Caco-2 (cell line): ENCODE data around the gene RAB40A. TPM values are rescaled to one million over a fixed set of nuclear protein-coding genes. Genes with fewer than 3 reads are reported as not detected.
"Not testable (repeated sequence)": the region's sequence is repeated elsewhere in the genome, so short reads cannot be mapped to it uniquely, and the experiment has no call there.

Experiments
- BruUV-seq: library from RNA; stranded (reverse); fragments of 400-500 nt; replicated peaks from 2 replicates; lab custom pipeline; 2021; lab: Mats Ljungman, UMichigan
- CTCF ChIA-PET: fragments of 300-600 bp; sonication (Branson Sonifier 250); formaldehyde crosslinking; loops from one replicate; lab custom pipeline; 2022; ENCODE audit warnings: antibody characterized with exemption; lab: Charles Lee
- POLR2A ChIA-PET: fragments of 300-600 bp; sonication (Branson Sonifier 250); formaldehyde crosslinking; loops from one replicate; lab custom pipeline; 2022; ENCODE audit warnings: antibody characterized with exemption; lab: Charles Lee
- DNase-seq, 2 experiments: peaks; one replicate each; pipeline versions ENCODE4 v3.0.0 to v3.0.0-alpha.2; 2020 to 2022
- H3K27me3 ChIP-seq: replicated peaks from 2 replicates; pipeline ENCODE4 v1.6.0; 2011; ENCODE audit warnings: low read length; ENCODE audit not compliant: control insufficient read depth, insufficient read depth
- H3K36me3 ChIP-seq: 2 replicates; pipeline ENCODE4 v1.5.1; 2011; ENCODE audit warnings: low read length; ENCODE audit not compliant: control insufficient read depth, insufficient read depth
- H3K4me1 ChIP-seq: fragments of 250-450 bp; sonication (Bioruptor Pico); 2 replicates; pipeline ENCODE4 v1.5.1; 2020; ENCODE audit warnings: mild to moderate bottlenecking
- H3K4me3 ChIP-seq: 2 replicates; pipeline ENCODE4 v1.5.1; 2011; ENCODE audit warnings: low read depth, mild to moderate bottlenecking, control low read depth, low read length
- H3K9me3 ChIP-seq: fragments of 250-450 bp; sonication (Bioruptor Pico); 2 replicates; pipeline ENCODE4 v1.5.1; 2020; ENCODE audit warnings: mild to moderate bottlenecking, moderate library complexity
- H3K27ac Mint-ChIP-seq: one replicate; pipeline ENCODE4 v1.8.0; 2022; ENCODE audit warnings: mixed read lengths; ENCODE audit not compliant: unreplicated experiment
- H3K27me3 Mint-ChIP-seq: one replicate; pipeline ENCODE4 v1.8.0; 2022; ENCODE audit warnings: mixed read lengths; ENCODE audit not compliant: insufficient read depth, unreplicated experiment
- H3K36me3 Mint-ChIP-seq: one replicate; pipeline ENCODE4 v1.8.0; 2022; ENCODE audit warnings: mild to moderate bottlenecking, mixed read lengths; ENCODE audit not compliant: insufficient read depth, unreplicated experiment
- H3K4me1 Mint-ChIP-seq: one replicate; pipeline ENCODE4 v1.8.0; 2022; ENCODE audit warnings: low read depth, mixed read lengths; ENCODE audit not compliant: unreplicated experiment
- H3K4me3 Mint-ChIP-seq: one replicate; pipeline ENCODE4 v1.8.0; 2022; ENCODE audit warnings: mild to moderate bottlenecking, moderate library complexity, mixed read lengths; ENCODE audit not compliant: unreplicated experiment
- H3K9me3 Mint-ChIP-seq: one replicate; pipeline ENCODE4 v1.8.0; 2022; ENCODE audit warnings: mixed read lengths; ENCODE audit not compliant: unreplicated experiment
- intact Hi-C: fragments of 100-400 bp; cut with micrococcal nuclease; formaldehyde crosslinking; loops from one replicate; pipeline ENCODE4 v1.10.0; 2022; ENCODE audit not compliant: unreplicated experiment
- total RNA-seq: library from RNA; stranded (reverse); gene quantifications from 2 replicates; pipeline ENCODE4 v1.2.3, GENCODE V29; 2022
- TF ChIP-seq, protein P1 (sequence below), 2 experiments: fragments of 200-600 bp in 1 of 2; IDR thresholded peaks; 1 replicate in 1 of 2; 2 replicates in 1 of 2; pipeline versions ENCODE4 v1.5.1 to v1.8.0; 2011 to 2022; ENCODE audit warnings: antibody characterized with exemption in 1 of 2, control low read depth in 1 of 2, inconsistent platforms in 1 of 2, low read depth in 1 of 2, low read length in 1 of 2, mild to moderate bottlenecking in 1 of 2, moderate library complexity in 1 of 2; ENCODE audit not compliant: insufficient read depth in 1 of 2, severe bottlenecking in 1 of 2, unreplicated experiment in 1 of 2

The RAB40A gene
- total RNA-seq, 1 experiment from 2014 or later: not detected

DNA sequence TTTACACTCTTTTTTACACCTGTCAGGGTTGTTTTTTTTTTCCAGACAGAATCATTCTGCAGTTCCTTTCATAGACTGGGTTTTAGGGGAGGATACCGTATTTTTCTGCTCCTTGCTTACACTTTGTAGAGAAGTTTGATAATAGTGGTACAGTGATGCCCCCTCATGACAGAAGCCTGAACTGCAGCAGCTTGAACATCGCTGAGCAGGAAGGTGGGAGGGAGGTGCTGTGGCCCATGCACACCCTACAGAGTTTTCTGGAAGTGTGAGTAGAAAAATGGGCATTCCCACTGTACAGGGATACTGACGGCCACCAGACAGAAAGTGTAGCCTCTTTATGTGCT lies 54.5 kb downstream of the RAB40A start:
- H3K9me3 Mint-ChIP-seq: no peaks in the 10 kb centered on the region

DNA sequence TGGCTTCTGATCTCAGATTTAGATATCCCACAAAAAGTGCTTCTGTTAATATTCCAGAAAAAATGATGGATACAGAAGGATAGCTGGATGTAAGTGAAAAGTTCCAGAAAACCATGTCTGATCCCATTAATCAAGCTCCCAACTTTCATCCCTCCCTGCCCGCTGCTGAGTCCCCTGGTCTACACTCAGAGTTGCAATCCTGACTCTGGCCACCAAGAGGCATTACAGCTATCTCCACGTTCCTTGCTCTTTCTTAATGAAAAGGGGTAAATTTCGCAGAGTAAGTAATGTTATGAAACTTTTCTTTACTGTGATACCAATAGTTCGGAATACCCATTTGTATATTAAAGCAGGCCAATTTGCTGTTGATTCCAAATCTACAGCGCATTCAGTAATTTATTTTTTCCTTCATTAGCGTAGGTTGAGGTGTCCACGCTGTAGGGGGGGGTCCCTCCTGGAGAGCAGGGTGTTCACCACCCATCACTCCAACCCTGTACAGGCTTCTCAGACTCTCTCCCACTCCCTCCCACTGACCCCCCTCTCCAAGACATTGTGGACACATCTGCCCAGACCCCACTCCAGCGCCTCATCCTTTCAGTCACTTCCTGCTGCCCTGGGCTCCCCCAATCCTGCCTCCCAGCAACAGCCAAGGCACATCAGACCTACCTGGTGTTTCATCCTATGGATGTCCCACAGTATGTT lies 55.1 kb downstream of the RAB40A start:
- CTCF ChIA-PET: interaction anchor here (0.7 to 1.7 kb wide), 8 partner anchors 10 to 253 kb away, joined by 3 to 6 read pairs (median 4); partner anchors contain the start of genes TCEAL7, TCEAL8 and TCEAL9
- TF ChIP-seq, protein P1, sequence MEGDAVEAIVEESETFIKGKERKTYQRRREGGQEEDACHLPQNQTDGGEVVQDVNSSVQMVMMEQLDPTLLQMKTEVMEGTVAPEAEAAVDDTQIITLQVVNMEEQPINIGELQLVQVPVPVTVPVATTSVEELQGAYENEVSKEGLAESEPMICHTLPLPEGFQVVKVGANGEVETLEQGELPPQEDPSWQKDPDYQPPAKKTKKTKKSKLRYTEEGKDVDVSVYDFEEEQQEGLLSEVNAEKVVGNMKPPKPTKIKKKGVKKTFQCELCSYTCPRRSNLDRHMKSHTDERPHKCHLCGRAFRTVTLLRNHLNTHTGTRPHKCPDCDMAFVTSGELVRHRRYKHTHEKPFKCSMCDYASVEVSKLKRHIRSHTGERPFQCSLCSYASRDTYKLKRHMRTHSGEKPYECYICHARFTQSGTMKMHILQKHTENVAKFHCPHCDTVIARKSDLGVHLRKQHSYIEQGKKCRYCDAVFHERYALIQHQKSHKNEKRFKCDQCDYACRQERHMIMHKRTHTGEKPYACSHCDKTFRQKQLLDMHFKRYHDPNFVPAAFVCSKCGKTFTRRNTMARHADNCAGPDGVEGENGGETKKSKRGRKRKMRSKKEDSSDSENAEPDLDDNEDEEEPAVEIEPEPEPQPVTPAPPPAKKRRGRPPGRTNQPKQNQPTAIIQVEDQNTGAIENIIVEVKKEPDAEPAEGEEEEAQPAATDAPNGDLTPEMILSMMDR (IDR thresholded peaks at IDR 0.05; ENCODE audit: insufficient read depth in 1 of 2, low read depth in 1 of 2, low read length in 1 of 2, severe bottlenecking in 1 of 2, unreplicated experiment in 1 of 2): peak; percentile 25 to 27
- intact Hi-C loops: loop anchor here (1.0 to 5.0 kb wide), 4 partner anchors 102 to 253 kb away; no protein-coding TSS in a partner anchor
- no peaks in the 10 kb centered on the region for H3K9me3 Mint-ChIP-seq
- no peaks in the 10 kb centered on the region for H3K27me3 Mint-ChIP-seq
- Histone ChIP-seq H3K9me3 (no peaks in the 10 kb centered on the region), H3K4me1 (peaks cover 11% of the 10 kb centered on the region; the same call in 1 of the 2 replicates), H3K36me3 (no peaks in the 10 kb centered on the region), H3K27me3 (no peaks in the 10 kb centered on the region), H3K4me3 (no peak overlapping the region)
- H3K27ac Mint-ChIP-seq: no peak overlapping the region
- DNase-seq: peak in 1 of 2 experiments; percentile 18
- POLR2A ChIA-PET: no interaction called here
- H3K4me3 Mint-ChIP-seq: no peak overlapping the region
- H3K4me1 Mint-ChIP-seq: peaks cover 35% of the 10 kb centered on the region
- no peaks in the 10 kb centered on the region for H3K36me3 Mint-ChIP-seq
- BruUV-seq: no TSS peak

More for the DNA sequence above, 54.5 kb downstream of the RAB40A start:
- Histone ChIP-seq H3K36me3 (no peaks in the 10 kb centered on the region), H3K9me3 (no peaks in the 10 kb centered on the region), H3K4me1 (peaks cover 11% of the 10 kb centered on the region; the same call in 1 of the 2 replicates), H3K27me3 (no peaks in the 10 kb centered on the region), H3K4me3 (no peak overlapping the region)
- ChIA-PET CTCF (interaction anchor here (0.7 to 1.7 kb wide), 6 partner anchors 9 to 254 kb away, joined by 3 to 6 read pairs (median 4); partner anchors contain the start of gene TCEAL8), POLR2A (no interaction called here)
- Mint-ChIP-seq H3K27me3 (no peaks in the 10 kb centered on the region), H3K36me3 (peaks cover 2% of the 10 kb centered on the region), H3K4me3 (no peak overlapping the region), H3K4me1 (peaks cover 35% of the 10 kb centered on the region), H3K27ac (no peak overlapping the region)
- TF ChIP-seq, protein P1 (IDR thresholded peaks at IDR 0.05; ENCODE audit: insufficient read depth in 1 of 2, low read depth in 1 of 2, low read length in 1 of 2, severe bottlenecking in 1 of 2, unreplicated experiment in 1 of 2): peak; percentile 59 to 76
- BruUV-seq: no TSS peak
- DNase-seq: peak; percentile 61 to 78
- intact Hi-C loops: loop anchor here (1.0 to 5.0 kb wide), 4 partner anchors 102 to 253 kb away; no protein-coding TSS in a partner anchor

DNA sequence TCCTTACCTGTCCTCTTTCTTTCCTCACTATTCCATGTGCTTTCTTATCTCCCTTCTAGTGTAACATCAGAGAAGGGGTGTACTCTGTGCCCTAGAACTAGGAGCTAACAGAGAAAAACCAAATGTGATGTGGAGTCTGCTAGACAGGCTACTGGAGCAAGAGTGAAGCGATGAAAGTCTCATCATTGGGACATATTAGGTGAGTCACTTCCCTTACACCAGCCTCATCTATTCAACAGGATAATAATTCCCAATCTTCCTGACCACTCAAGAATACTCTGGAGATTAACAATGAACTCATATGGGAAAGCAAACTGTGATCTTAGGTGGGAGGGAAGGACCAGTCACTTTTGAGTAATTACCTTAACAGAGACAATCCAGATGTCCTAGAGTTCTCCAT lies 58.1 kb downstream of the RAB40A start:
- POLR2A ChIA-PET: no interaction called here
- Histone ChIP-seq H3K4me3 (no peak overlapping the region), H3K36me3 (no peaks in the 10 kb centered on the region), H3K4me1 (no peaks in the 10 kb centered on the region), H3K9me3 (no peaks in the 10 kb centered on the region), H3K27me3 (no peaks in the 10 kb centered on the region)
- peaks cover 24% of the 10 kb centered on the region for H3K4me1 Mint-ChIP-seq
- H3K27ac Mint-ChIP-seq: no peak overlapping the region
- no peak for DNase-seq
- BruUV-seq: no TSS peak
- peaks cover 4% of the 10 kb centered on the region for H3K36me3 Mint-ChIP-seq
- H3K27me3 Mint-ChIP-seq: no peaks in the 10 kb centered on the region
- TF ChIP-seq, protein P1 (IDR thresholded peaks at IDR 0.05; ENCODE audit: insufficient read depth in 1 of 2, low read depth in 1 of 2, low read length in 1 of 2, severe bottlenecking in 1 of 2, unreplicated experiment in 1 of 2): no peak
- CTCF ChIA-PET: no interaction called here
- intact Hi-C loops: loop anchor here (5.0 kb wide), 2 partner anchors 99 to 209 kb away; no protein-coding TSS in a partner anchor
- H3K4me3 Mint-ChIP-seq: no peak overlapping the region
- no peaks in the 10 kb centered on the region for H3K9me3 Mint-ChIP-seq

DNA sequence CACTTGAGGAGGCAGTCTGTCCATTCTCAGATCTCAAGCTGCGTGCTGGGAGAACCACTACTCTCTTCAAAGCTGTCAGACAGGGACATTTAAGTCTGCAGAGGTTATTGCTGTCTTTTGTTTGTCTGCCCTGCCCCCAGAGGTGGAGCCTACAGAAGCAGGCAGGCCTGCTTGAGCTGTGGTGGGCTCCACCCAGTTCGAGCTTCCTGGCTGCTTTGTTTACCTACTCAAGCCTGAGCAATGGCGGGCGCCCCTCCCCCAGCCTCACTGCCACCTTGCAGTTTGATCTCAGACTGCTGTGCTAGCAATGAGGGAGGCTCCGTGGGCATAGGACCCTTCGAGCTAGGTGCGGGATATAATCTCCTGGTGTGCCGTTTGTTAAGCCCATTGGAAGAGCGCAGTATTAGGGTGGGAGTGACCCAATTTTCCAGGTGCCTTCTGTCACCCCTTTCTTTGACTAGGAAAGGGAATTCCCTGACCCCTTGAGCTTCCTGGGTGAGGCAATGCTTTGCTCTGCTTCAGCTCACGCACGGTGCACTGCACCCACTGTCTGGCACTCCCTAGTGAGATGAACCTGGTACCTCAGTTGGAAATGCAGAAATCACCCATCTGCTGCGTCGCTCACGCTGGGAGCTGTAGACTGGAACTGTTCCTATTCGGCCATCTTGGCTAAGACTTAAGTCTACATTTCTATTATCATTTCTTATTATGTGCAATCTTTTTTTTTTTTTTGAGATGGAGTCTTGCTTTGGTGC lies 59.1 kb downstream of the RAB40A start:
- H3K36me3 Mint-ChIP-seq, H3K4me3 Mint-ChIP-seq, H3K27me3 ChIP-seq, H3K4me3 ChIP-seq, POLR2A ChIA-PET, BruUV-seq, H3K4me1 ChIP-seq, H3K36me3 ChIP-seq, H3K27ac Mint-ChIP-seq, H3K9me3 Mint-ChIP-seq, CTCF ChIA-PET, H3K9me3 ChIP-seq, H3K27me3 Mint-ChIP-seq: not testable (repeated sequence)
- peaks cover 24% of the 10 kb centered on the region for H3K4me1 Mint-ChIP-seq
- peak; percentile 39 to 40 for DNase-seq
- intact Hi-C loops: loop anchor here (5.0 kb wide), 2 partner anchors 98 to 208 kb away; no protein-coding TSS in a partner anchor
